Measurements from ENCODE around the gene MIGA1.
"Not testable (repeated sequence)": the region's sequence is repeated elsewhere in the genome, so short reads cannot be mapped to it uniquely, and the experiment has no call there.

Gene MIGA1

DNA sequence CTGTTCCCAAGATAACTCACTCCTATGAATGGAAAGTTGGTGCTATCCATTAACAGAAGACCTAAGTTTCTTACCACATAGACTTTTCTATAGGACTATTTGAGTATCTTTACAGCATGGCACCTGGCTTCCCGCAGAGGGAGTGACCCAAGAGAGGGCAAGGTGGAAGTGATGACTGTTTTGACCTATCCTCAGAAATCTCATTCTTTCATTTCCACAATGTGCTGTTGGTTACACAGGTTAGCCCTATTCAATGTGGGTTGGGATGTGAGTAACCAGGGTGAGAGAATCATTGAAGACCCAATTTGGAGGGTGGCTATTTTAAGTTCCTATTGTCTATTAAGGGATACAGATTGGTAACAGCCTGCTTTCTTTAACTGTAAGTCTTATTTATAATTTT lies 70.6 kb downstream of the MIGA1 start:
- no peak for DNase-seq (ENCODE audit: low read depth)

- no peak for DNase-seq (ENCODE audit: low read depth)
Measured at GRCh38 chr1:77857552-77857951, 78.1 kb downstream of the MIGA1 start.

DNA sequence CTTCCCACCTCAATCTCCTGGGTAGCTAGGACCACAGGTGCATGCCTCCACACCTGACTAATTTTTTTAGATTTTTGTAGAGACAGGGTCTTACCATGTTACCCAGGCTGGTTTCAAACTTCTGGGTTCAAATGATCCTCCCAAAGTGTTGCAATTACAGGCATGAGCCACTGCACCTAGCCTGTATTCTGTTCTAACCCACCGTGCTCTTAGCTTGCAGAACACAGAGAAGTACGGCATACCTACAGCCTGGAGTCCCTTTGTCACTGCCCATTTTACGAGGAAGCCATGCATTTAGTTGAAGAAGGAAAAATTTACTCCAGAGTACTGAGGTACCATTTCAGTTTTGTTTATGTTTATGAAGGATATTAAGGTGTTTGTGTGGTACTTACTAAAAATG lies 79.3 kb downstream of the MIGA1 start:
- DNase-seq (ENCODE audit: low read depth) = no peak

GRCh38 chr1:77859248-77859647 lies 79.8 kb downstream of the MIGA1 start:
- no peak for DNase-seq (ENCODE audit: low read depth)

DNA sequence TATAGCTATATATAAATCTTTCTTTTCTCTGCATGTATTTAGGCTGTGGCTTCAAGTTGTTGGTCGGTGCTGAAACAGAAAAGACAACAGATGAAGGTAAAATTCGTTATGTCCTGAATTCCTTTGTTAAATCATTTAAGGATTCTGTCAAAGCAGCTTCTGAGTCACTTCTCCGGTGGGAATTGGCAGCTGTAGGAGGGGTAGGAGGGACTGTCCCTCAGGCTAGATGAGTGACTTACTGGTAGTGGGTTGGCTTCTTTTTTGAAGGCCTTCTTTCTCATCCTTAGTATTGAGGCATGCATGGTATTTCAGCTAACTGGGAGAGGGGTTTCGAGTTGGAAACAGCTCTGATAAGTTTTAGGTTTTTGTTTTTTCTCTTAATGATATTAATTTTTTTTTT lies 86.8 kb downstream of the MIGA1 start:
- DNase-seq (ENCODE audit: low read depth) = no peak

- DNase-seq (ENCODE audit: low read depth) = no peak
Measured at GRCh38 chr1:77872645-77873044, 93.2 kb downstream of the MIGA1 start.

DNA sequence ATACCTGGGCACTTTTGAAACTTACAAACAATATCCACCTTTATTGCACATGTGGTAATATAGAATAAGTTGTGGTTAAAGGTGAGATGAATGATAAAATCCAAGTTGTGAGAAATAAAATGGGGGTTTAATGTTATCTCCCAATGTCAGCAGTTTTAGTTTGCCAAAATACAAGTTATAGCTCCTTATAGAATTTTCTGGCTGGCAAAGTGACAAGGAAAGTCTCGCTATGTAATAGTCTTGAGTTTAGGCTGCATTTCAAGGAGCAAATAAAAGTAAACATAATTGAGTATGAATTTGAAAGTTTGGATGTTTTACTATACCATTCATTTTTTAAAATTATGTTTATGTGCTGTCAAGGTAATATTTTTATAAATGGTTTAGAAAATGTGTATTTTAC lies 94.0 kb downstream of the MIGA1 start:
- no peak for DNase-seq (ENCODE audit: low read depth)

GRCh38 chr1:77874804-77875445 lies 95.5 kb downstream of the MIGA1 start:
- no peak for DNase-seq (ENCODE audit: low read depth)

- no peak for DNase-seq (ENCODE audit: low read depth)
Measured at GRCh38 chr1:77876884-77877283, 97.4 kb downstream of the MIGA1 start.

DNA sequence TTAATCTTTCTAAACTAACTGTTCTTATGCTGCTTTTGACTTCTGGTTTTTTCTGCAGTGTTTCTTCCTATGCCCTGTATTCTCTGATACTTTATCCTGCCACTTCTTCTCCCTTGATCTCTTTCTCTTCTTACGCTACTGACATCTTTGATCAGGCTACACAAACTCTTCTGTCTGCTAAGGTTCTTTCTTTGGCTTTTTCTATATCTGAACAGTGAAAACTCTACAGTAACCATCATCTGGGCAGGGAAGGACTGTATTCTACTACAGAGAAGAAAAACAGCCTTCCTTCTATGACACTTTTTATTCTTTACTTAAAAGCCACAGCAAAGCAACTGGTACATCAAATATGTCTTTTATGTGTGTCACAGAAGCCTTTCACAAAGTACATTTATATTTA lies 101.6 kb downstream of the MIGA1 start:
- DNase-seq (ENCODE audit: low read depth) = no peak

DNA sequence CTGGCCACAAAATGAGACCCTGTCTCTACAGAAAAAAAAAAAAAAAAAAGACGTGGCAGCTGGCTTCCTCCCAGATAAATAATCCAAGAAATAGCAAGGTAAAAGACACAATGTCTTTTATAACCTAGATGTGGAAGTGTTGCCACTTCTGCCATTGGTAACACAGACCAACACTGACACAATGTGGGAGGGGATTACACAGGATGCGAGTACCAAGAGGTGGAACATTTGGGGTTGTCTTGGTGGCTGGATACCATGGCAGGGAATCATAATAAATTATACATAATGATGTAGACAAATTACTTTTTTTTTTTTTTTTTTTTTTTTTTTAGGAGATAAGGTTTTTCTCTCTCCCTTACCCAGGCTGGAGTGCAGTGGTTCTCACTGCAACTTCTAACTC lies 103.0 kb downstream of the MIGA1 start:
- DNase-seq (ENCODE audit: low read depth) = no peak

- DNase-seq (ENCODE audit: low read depth) = no peak
Measured at GRCh38 chr1:77888081-77888780, 108.8 kb downstream of the MIGA1 start, which contains the start of gene NEXN. Gene NEXN (plus strand): TSS chr1:77888624. CDS start chr1:77916107, 27,483 bp downstream.

DNA sequence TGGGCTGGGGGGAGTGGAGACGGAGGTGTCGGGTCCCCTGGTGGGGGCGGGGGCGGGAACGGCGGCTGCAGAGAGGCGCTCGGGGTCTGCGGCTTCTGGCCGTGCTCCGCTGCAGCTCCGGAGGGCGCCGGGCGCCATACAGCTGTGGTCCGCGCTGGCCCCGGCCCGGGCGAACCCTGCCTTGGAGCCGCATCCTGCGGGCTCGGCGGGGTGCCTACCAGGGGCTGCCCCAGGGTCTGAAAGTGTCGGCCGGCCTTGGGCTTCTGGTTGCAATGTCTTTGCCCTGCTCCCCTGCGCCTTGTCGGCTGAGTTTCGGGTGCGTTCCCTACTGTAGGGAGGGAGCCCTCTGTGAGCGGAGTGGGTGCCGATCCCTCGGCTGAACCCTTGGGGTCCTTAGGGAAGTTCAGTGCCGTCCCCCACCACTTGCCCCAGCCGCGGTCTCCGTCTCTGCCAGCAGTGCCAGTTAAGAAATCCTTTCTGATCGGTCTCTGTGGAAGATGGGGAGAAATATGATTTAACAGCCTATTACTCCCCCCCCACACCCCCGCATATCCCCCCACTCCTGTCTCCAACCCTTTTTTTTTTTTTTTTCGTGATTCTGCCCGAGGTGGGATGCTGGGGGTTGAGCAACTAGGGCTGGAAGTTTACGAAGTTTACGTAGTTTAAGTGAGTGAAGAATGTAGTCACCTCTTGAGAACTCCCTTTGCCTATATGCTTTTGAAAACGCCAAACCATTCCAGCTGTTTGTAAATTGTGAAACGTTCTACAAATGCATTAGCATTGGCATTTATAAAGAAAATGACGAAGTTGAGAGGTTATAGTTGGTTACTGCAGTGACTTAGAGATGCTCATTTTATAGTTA lies 109.6 kb downstream of the MIGA1 start:
- no peak for DNase-seq (ENCODE audit: low read depth)

DNA sequence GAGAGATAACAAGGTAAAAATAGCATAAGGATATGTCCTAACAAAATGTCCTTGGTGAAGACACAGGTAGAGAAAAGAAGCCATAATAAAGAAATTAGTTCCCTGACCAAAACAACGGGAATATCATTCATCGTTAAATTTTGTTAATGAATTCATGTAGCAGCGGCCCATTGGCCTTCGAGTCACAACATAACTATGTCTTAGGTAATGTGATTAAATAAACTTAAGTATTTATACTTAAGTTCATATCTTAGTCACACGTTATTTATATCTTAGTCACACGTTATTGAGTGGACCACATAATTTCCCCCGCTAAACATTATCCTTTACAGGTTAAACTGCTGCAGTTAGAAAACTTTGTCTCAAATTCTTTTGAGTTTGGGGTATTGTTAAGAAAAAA lies 110.2 kb downstream of the MIGA1 start:
- no peak for DNase-seq (ENCODE audit: low read depth)

DNA sequence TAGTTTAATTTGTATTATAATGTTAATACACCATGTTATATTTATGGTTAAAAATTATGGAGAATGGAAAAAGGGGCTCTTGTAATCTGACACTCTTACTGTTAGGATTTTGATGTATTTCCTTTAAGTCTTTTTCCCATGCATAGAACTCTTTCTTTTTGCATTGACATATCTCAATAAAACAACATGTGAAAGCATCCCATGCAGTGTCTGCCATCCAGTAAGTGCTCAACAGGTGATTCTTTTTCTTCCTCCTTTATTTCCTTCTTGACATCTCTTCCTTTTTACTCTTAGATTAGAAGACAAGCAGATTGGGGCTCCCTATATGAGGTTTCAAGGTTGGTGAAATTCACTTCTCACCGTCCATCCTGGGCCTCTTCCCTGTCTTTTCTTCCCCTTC lies 111.8 kb downstream of the MIGA1 start:
- no peak for DNase-seq (ENCODE audit: low read depth)

DNA sequence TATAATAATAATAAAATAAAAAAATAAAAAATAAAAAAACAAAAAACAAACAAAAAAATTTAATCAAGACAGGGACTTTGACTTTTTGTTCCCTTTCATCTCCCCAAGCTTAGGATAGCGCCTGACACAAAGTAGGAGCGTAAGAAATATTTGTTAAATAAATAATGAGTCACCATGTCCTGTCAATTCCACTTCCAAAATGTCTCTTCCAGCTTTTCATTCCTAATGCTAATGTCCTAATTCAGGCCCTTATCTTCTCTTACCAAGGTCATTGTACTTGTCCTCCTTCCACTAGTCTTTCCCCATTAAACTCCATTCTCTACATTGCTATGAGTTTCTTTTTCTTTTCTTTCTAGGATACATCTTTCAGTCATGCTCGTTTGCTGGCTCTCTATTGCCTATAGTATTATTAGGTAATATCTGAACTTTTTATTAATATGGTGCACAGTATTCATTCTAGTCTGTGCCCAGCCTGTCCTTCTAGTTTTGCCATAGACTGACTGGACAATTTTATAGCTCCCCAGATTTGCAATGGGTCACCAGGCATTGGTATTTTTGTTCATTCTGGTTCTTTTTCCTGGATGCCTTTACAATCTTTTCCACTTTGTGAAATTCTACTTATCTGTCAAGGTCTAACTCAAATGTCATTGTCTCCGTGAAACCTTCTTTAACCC lies 120.3 kb downstream of the MIGA1 start:
- no peak for DNase-seq (ENCODE audit: low read depth)

DNA sequence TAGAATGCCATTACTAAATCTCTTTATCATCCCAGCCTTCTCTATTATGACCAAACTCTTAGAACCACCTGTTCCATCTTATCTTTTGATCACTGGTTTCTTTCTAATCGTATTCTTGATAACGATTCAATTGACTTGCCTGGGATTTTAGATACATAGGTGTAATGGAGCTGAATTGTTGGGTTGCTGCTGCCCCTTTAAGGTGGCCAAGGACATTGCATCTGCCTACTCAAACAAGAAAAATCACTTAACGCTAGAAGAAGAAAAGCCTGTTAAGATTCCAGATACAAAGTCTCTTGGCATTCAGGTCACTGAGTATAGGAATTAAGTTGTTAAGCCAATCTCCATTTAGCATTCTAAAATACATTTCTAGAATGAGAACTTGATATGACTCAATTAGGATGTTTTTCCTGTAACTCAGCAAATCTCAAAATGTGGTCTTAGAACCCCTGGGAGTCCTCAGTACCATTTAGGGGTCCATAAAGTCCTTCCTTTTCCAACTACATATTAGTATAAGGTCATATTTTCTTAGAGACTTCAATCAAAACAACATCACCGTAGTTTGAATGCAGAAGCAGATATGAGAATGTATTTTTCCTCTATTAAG lies 121.3 kb downstream of the MIGA1 start:
- no peak for DNase-seq (ENCODE audit: low read depth)

GRCh38 chr1:77905603-77906002 lies 126.2 kb downstream of the MIGA1 start:
- no peak for DNase-seq (ENCODE audit: low read depth)

- no peak for DNase-seq (ENCODE audit: low read depth)
Measured at GRCh38 chr1:77906019-77906545, 126.6 kb downstream of the MIGA1 start.

GRCh38 chr1:77906624-77907023 lies 127.2 kb downstream of the MIGA1 start:
- no peak for DNase-seq (ENCODE audit: low read depth)

GRCh38 chr1:77910116-77910515 lies 130.7 kb downstream of the MIGA1 start:
- no peak for DNase-seq (ENCODE audit: low read depth)

DNA sequence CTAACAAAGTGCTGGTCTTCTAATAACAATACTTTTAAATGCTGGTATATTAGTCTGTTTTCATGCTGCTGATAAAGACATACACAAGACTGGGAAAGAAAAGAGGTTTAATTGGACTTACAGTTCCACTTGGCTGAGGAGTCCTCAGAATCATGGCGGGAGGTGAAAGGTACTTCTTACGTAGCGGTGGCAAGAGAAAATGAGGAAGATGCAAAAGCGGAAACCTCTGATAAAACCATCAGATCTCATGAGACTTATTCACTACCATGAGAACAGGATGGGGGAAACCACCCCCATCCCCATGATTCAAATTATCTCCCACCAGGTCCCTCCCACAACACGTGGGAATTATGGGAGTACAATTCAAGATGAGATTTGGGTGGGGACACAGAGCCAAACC lies 139.5 kb downstream of the MIGA1 start:
- not testable (repeated sequence) for DNase-seq (ENCODE audit: low read depth)

Data from activated T-helper 9 cell treated with anti-CD3 and anti-CD28 coated beads, Interleukin-2, amount 50 U/mL, for 16 hours (primary cell).